Liver (tissue), 3 donors: ENCODE results near the gene GLTPD2.

Source experiments
- CTCF ChIP-seq: fragments of 150-350 bp; IDR thresholded peaks from 2 replicates; pipeline ENCODE4 v1.5.1; 2017; ENCODE audit warnings: improper control_type of control experiment, low read depth, low read length; ENCODE audit not compliant: missing input control
- FOXA2 ChIP-seq: IDR thresholded peaks from 2 replicates; pipeline ENCODE4 v1.6.1; 2016; ENCODE audit warnings: antibody characterized with exemption
- JUND ChIP-seq, 2 donors: IDR thresholded peaks; 2 replicates each; pipeline ENCODE4 v1.6.1; 2016; ENCODE audit warnings: antibody characterized with exemption in 2 of 2
- RAD21 ChIP-seq, 2 donors: IDR thresholded peaks; 2 replicates each; pipeline ENCODE4 v1.6.1; 2016; ENCODE audit warnings: antibody characterized with exemption in 2 of 2, mild to moderate bottlenecking in 2 of 2
- TAF1 ChIP-seq: conservative IDR thresholded peaks from 2 replicates; pipeline ENCODE4 v1.6.1; 2016; ENCODE audit warnings: antibody characterized with exemption, mild to moderate bottlenecking
- YY1 ChIP-seq: IDR thresholded peaks from 2 replicates; pipeline ENCODE4 v1.6.1; 2016; ENCODE audit warnings: antibody characterized with exemption, mild to moderate bottlenecking
- donor health status: healthy.
- donor health status: healthy.

GRCh38 chr17:4759776-4760236 lies 29.0 kb upstream of the GLTPD2 start:
- TF ChIP-seq CTCF: no peak
- TF ChIP-seq TAF1: no peak
- TF ChIP-seq JUND (IDR thresholded peaks at IDR 0.05): peak; percentile 92 to 95
- peak; percentile 57 for TF ChIP-seq YY1
- peak; percentile 20 to 47 for TF ChIP-seq RAD21 (IDR thresholded peaks at IDR 0.05)
- peak; percentile 89 for TF ChIP-seq FOXA2
